Middle frontal gyrus (tissue), 1 donor: ENCODE data around the gene MCU.

Experiments
- DNase-seq: peaks from one replicate; pipeline ENCODE4 v3.0.0-alpha.2; 2015; ENCODE audit warnings: low spot score; ENCODE audit errors: extremely low spot score

Gene MCU

GRCh38 chr10:72840319-72840718, 148.4 kb downstream of the MCU start:
- no peak for DNase-seq

- DNase-seq = no peak
These were observed 149.5 kb downstream of the MCU start for GRCh38 chr10:72841487-72841886.

GRCh38 chr10:72842164-72842563, 150.2 kb downstream of the MCU start:
- DNase-seq = no peak

- DNase-seq = no peak
These were observed 154.3 kb downstream of the MCU start for GRCh38 chr10:72846238-72846637.

GRCh38 chr10:72847681-72848080, 155.7 kb downstream of the MCU start:
- DNase-seq = no peak

- no peak for DNase-seq
These were observed 158.9 kb downstream of the MCU start for GRCh38 chr10:72850861-72851260.

- DNase-seq = no peak
These were observed 159.6 kb downstream of the MCU start for GRCh38 chr10:72851509-72851908.

GRCh38 chr10:72852508-72852907, 160.6 kb downstream of the MCU start:
- DNase-seq = no peak

- DNase-seq = no peak
These were observed 163.2 kb downstream of the MCU start for GRCh38 chr10:72855129-72855528.

- no peak for DNase-seq
These were observed 163.8 kb downstream of the MCU start for GRCh38 chr10:72855790-72856189.

GRCh38 chr10:72858067-72858466, 166.1 kb downstream of the MCU start:
- DNase-seq = no peak

- no peak for DNase-seq
These were observed 171.0 kb downstream of the MCU start for GRCh38 chr10:72862957-72863356.

GRCh38 chr10:72875250-72876055, 183.5 kb downstream of the MCU start:
- DNase-seq = no peak

GRCh38 chr10:72879245-72879644, 187.3 kb downstream of the MCU start:
- no peak for DNase-seq

GRCh38 chr10:72881291-72881690, 189.3 kb downstream of the MCU start:
- DNase-seq = no peak

- no peak for DNase-seq
These were observed 191.9 kb downstream of the MCU start for GRCh38 chr10:72883861-72884260.

- no peak for DNase-seq
These were observed 194.0 kb downstream of the MCU start for GRCh38 chr10:72885953-72886352.

- DNase-seq = no peak
These were observed 194.7 kb downstream of the MCU start for GRCh38 chr10:72886621-72887020.

GRCh38 chr10:72887043-72887442, 195.1 kb downstream of the MCU start:
- DNase-seq = no peak

GRCh38 chr10:72888151-72888638, 196.3 kb downstream of the MCU start:
- no peak for DNase-seq

- no peak for DNase-seq
These were observed 197.5 kb downstream of the MCU start for GRCh38 chr10:72889391-72889831.

- DNase-seq = no peak
These were observed 198.1 kb downstream of the MCU start for GRCh38 chr10:72890086-72890485.

- no peak for DNase-seq
These were observed 201.3 kb downstream of the MCU start, which contains the start of gene OIT3 for GRCh38 chr10:72893136-72893798. Gene OIT3, plus strand, starts transcription at chr10:72893739. Its CDS starts 60 bp downstream, at chr10:72893799.
